OCI-LY7 (cell line): ENCODE measurements around the gene SNAPC2.

Experiments used
- CTCF ChIP-seq: fragments of 200-600 bp; sonication (generic); conservative IDR thresholded peaks from 2 replicates; pipeline ENCODE4 v1.5.1; 2014; ENCODE audit warnings: mild to moderate bottlenecking, antibody characterized with exemption, low read length, moderate library complexity, mixed read lengths
- EZH2phosphoT487 ChIP-seq: fragments of 200-600 bp; sonication (generic); IDR thresholded peaks from 2 replicates; pipeline ENCODE4 v1.6.1; 2018; ENCODE audit warnings: low read depth, borderline replicate concordance, mild to moderate bottlenecking, mixed run types, antibody characterized with exemption, low read length, moderate library complexity, mixed read lengths

GRCh38 chr19:7944177-7944761 is 24.1 kb downstream of the SNAPC2 start:
- TF ChIP-seq CTCF (peak; percentile 93), EZH2phosphoT487 (no peak)
